ENCODE measurements around the gene LGMN. TPM values are rescaled to one million over a fixed set of nuclear protein-coding genes. Genes with fewer than 3 reads are reported as not detected.

Gene LGMN
- total RNA-seq, 1 experiment from 2014 or later: 48.8 TPM

GRCh38 chr14:92729634-92730358, 18.6 kb downstream of the LGMN start:
- peak overlapping the region; percentile 74 for H3K27ac ChIP-seq
- ChIA-PET POLR2A (ENCODE audit: unreplicated experiment) (no interaction called here), CTCF (no interaction called here)
- BruUV-seq (replicated peaks): no TSS peak
- no peaks in the 10 kb centered on the region for H3K27me3 ChIP-seq (ENCODE audit: insufficient read depth, low read depth)
- peak overlapping the region; percentile 2; the same call in 1 of the 2 replicates for H3K4me3 ChIP-seq
- peaks cover 53% of the 10 kb centered on the region for H3F3A ChIP-seq (ENCODE audit: insufficient read depth, low read depth)
- TF ChIP-seq CTCF (conservative IDR thresholded peaks at IDR 0.05) (no peak), EZH2 (IDR thresholded peaks at IDR 0.05; ENCODE audit: low read depth) (no peak)
- H3K79me2 ChIP-seq (ENCODE audit: low read depth): peaks cover 10% of the 10 kb centered on the region; the same call in 1 of the 2 replicates
- intact Hi-C loops (cut with micrococcal nuclease; ENCODE audit: unreplicated experiment): no loop called here
- no peaks in the 10 kb centered on the region for H4K20me1 ChIP-seq (ENCODE audit: insufficient read depth)
- peaks cover 15% of the 10 kb centered on the region for H3K36me3 ChIP-seq (ENCODE audit: low read depth)
- H2AFZ ChIP-seq: 0 out of 2 replicates have a peak overlapping the region, but pooled peaks have one; percentile 64
- peak in 1 of 2 experiments; percentile 81 for DNase-seq
- H3K9me2 ChIP-seq (ENCODE audit: insufficient read depth): no peaks in the 10 kb centered on the region
- peak overlapping the region; percentile 51 for H3K4me2 ChIP-seq
- no peaks in the 10 kb centered on the region for H3K9me3 ChIP-seq (ENCODE audit: insufficient read depth, low read depth)
- H3K4me1 ChIP-seq (replicated peaks; ENCODE audit: insufficient read depth): peaks cover 54% of the 10 kb centered on the region

GRCh38 chr14:92728759-92729364, 19.6 kb downstream of the LGMN start:
- CTCF ChIA-PET: no interaction called here
- Histone ChIP-seq H3F3A (ENCODE audit: insufficient read depth, low read depth) (peaks cover 51% of the 10 kb centered on the region), H3K36me3 (ENCODE audit: low read depth) (peaks cover 15% of the 10 kb centered on the region), H3K27me3 (ENCODE audit: insufficient read depth, low read depth) (no peaks in the 10 kb centered on the region), H3K9me2 (ENCODE audit: insufficient read depth) (no peaks in the 10 kb centered on the region), H3K4me1 (replicated peaks; ENCODE audit: insufficient read depth) (peaks cover 57% of the 10 kb centered on the region), H4K20me1 (ENCODE audit: insufficient read depth) (no peaks in the 10 kb centered on the region), H2AFZ (no peak overlapping the region), H3K27ac (peak overlapping the region; percentile 74), H3K79me2 (ENCODE audit: low read depth) (peaks cover 10% of the 10 kb centered on the region; the same call in 1 of the 2 replicates), H3K9me3 (ENCODE audit: insufficient read depth, low read depth) (no peaks in the 10 kb centered on the region), H3K4me3 (no peak overlapping the region), H3K4me2 (peak overlapping the region; percentile 32; the same call in 1 of the 2 replicates)
- no peak for TF ChIP-seq EZH2 (IDR thresholded peaks at IDR 0.05; ENCODE audit: low read depth)
- no peak for TF ChIP-seq CTCF (conservative IDR thresholded peaks at IDR 0.05)
- intact Hi-C loops (cut with micrococcal nuclease; ENCODE audit: unreplicated experiment): no loop called here
- DNase-seq: peak; percentile 48 to 78
- no TSS peak for BruUV-seq (replicated peaks)
- POLR2A ChIA-PET (ENCODE audit: unreplicated experiment): interaction anchor here (0.5 kb wide), 1 partner anchor 1570 kb away, joined by 29 read pairs; no protein-coding TSS in a partner anchor

GRCh38 chr14:92726933-92727262, 21.5 kb downstream of the LGMN start:
- no peak overlapping the region for H3K4me3 ChIP-seq
- DNase-seq: no peak
- peaks cover 56% of the 10 kb centered on the region for H3F3A ChIP-seq (ENCODE audit: insufficient read depth, low read depth)
- peaks cover 10% of the 10 kb centered on the region; the same call in 1 of the 2 replicates for H3K79me2 ChIP-seq (ENCODE audit: low read depth)
- H3K27me3 ChIP-seq (ENCODE audit: insufficient read depth, low read depth): no peaks in the 10 kb centered on the region
- H4K20me1 ChIP-seq (ENCODE audit: insufficient read depth): no peaks in the 10 kb centered on the region
- CTCF ChIA-PET: interaction anchor here (0.6 kb wide), 1 partner anchor 31 kb away, joined by 5 read pairs; no protein-coding TSS in a partner anchor
- POLR2A ChIA-PET (ENCODE audit: unreplicated experiment): interaction anchor here (0.9 kb wide), 1 partner anchor 37 kb away, joined by 5 read pairs; no protein-coding TSS in a partner anchor
- H3K36me3 ChIP-seq (ENCODE audit: low read depth): peaks cover 10% of the 10 kb centered on the region
- peak overlapping the region; percentile 86 for H3K27ac ChIP-seq
- H2AFZ ChIP-seq: no peak overlapping the region
- BruUV-seq (replicated peaks): no TSS peak
- peak overlapping the region; percentile 46; the same call in 1 of the 2 replicates for H3K4me2 ChIP-seq
- H3K9me3 ChIP-seq (ENCODE audit: insufficient read depth, low read depth): no peaks in the 10 kb centered on the region
- H3K4me1 ChIP-seq (replicated peaks; ENCODE audit: insufficient read depth): peaks cover 65% of the 10 kb centered on the region
- no peaks in the 10 kb centered on the region for H3K9me2 ChIP-seq (ENCODE audit: insufficient read depth)
- intact Hi-C loops (cut with micrococcal nuclease; ENCODE audit: unreplicated experiment): no loop called here
- TF ChIP-seq EZH2 (IDR thresholded peaks at IDR 0.05; ENCODE audit: low read depth) (no peak), CTCF (conservative IDR thresholded peaks at IDR 0.05) (no peak)

Data from PC-9 (cell line).